Panc1 (cell line): ENCODE data around the gene KYNU. TPM values are rescaled to one million over a fixed set of nuclear protein-coding genes. Genes with fewer than 3 reads are reported as not detected.

Experiments used
- ATAC-seq: fragments of 200-7000 bp; cut with Tn5 transposase; 2 replicates; pipeline ENCODE4 v1.9.1; 2020; ENCODE audit warnings: mild to moderate bottlenecking, moderate library complexity
- BruUV-seq: library from RNA; stranded (reverse); fragments of 400-500 nt; replicated peaks from 2 replicates; lab custom pipeline; 2021; lab: Mats Ljungman, UMichigan
- CTCF ChIA-PET: fragments of 300-600 bp; sonication (Branson Sonifier 250); formaldehyde crosslinking; loops from one replicate; lab custom pipeline; 2022; ENCODE audit warnings: antibody characterized with exemption; lab: Charles Lee
- POLR2A ChIA-PET: fragments of 300-600 bp; sonication (Branson Sonifier 250); formaldehyde crosslinking; loops from one replicate; lab custom pipeline; 2022; ENCODE audit warnings: antibody characterized with exemption; lab: Charles Lee
- DNase-seq: peaks from one replicate; pipeline ENCODE4 v3.0.0-alpha.2; 2010; ENCODE audit warnings: low read depth, low spot score
- H3K27ac ChIP-seq: 2 replicates; pipeline ENCODE4 v1.5.1; 2011; ENCODE audit warnings: mild to moderate bottlenecking, low read length, inconsistent platforms
- H3K27me3 ChIP-seq: fragments of 200-500 bp; sonication (Bioruptor generic); 2 replicates; pipeline ENCODE4 v1.6.0; 2014; ENCODE audit warnings: low read length, inconsistent platforms; ENCODE audit not compliant: control insufficient read depth, insufficient read depth
- H3K36me3 ChIP-seq: fragments of 200-500 bp; sonication (Bioruptor generic); 2 replicates; pipeline ENCODE4 v1.5.1; 2014; ENCODE audit warnings: inconsistent platforms, mild to moderate bottlenecking, low read length, moderate library complexity; ENCODE audit not compliant: control insufficient read depth, insufficient read depth
- H3K4me1 ChIP-seq: 2 replicates; pipeline ENCODE4 v1.5.1; 2011; ENCODE audit warnings: inconsistent platforms, mild to moderate bottlenecking, low read length, moderate library complexity; ENCODE audit not compliant: control insufficient read depth, insufficient read depth
- H3K4me3 ChIP-seq, 2 experiments: 2 replicates each; pipeline ENCODE4 v1.5.1; 2011 to 2012; ENCODE audit warnings: low read depth in 2 of 2, low read length in 2 of 2, mild to moderate bottlenecking in 2 of 2, inconsistent platforms in 1 of 2, moderate library complexity in 1 of 2
- H3K9me3 ChIP-seq: fragments of 200-500 bp; sonication (Bioruptor generic); 2 replicates; pipeline ENCODE4 v1.5.1; 2014; ENCODE audit warnings: low read depth, mild to moderate bottlenecking, inconsistent platforms, low read length, moderate library complexity; ENCODE audit not compliant: control insufficient read depth, insufficient read depth
- POLR2AphosphoS5 ChIP-seq: IDR thresholded peaks from 2 replicates; pipeline ENCODE4 v1.6.1; 2012; ENCODE audit warnings: mild to moderate bottlenecking, low read depth, low read length, moderate library complexity
- REST ChIP-seq, 2 experiments: IDR thresholded peaks; 2 replicates each; pipeline ENCODE4 v1.6.1; 2011 to 2012; ENCODE audit warnings: low read depth in 2 of 2, control low read depth in 1 of 2, low read length in 1 of 2, mild to moderate bottlenecking in 1 of 2, moderate library complexity in 1 of 2; ENCODE audit not compliant: insufficient read depth in 1 of 2
- SIN3A ChIP-seq: IDR thresholded peaks from 2 replicates; pipeline ENCODE4 v1.6.1; 2012; ENCODE audit warnings: low read depth, mild to moderate bottlenecking, low read length, moderate library complexity, borderline replicate concordance; ENCODE audit not compliant: insufficient read depth
- TCF7L2 ChIP-seq: IDR thresholded peaks from 2 replicates; pipeline ENCODE4 v1.6.1; 2011; ENCODE audit warnings: mild to moderate bottlenecking, low read depth, low read length, inconsistent platforms
- in situ Hi-C: cut with HindIII; loops from 2 replicates; pipeline ENCODE4 v1.10.0; 2016; ENCODE audit warnings: low sequenced_read_pairs, low pct_unique_long_range_greater_than_20kb
- intact Hi-C: fragments of 100-400 bp; cut with micrococcal nuclease; formaldehyde crosslinking; loops from one replicate; pipeline ENCODE4 v1.10.0; 2022; ENCODE audit not compliant: unreplicated experiment
- total RNA-seq: library from RNA; stranded (reverse); gene quantifications from one replicate; pipeline ENCODE4 v1.2.1, GENCODE V29; 2021; ENCODE audit not compliant: unreplicated experiment
- TF ChIP-seq, protein P1 (sequence below): fragments of 450-650 bp; IDR thresholded peaks from 2 replicates; pipeline ENCODE4 v1.5.1; 2017; ENCODE audit warnings: mild to moderate bottlenecking

The KYNU gene
- total RNA-seq, 1 experiment from 2014 or later, result not detected

DNA sequence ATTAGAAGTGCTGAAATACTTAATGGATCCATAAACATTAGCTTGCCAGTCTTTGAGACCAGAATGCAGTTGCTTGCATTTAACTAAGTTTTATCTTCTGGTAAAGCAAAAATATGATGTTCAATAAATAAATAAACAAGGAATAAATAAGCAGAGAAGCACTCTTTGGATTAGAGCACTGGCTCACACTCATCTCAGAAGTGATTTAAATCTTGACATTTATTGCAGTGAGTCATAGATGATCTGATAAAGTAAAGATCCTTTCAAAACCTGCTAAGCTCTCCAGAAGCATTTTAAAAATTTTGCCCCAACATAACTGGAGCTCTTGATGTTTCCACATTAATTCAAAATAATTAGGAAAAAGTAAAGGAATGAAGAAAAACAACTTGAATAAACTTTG lies 66.8 kb downstream of the KYNU start:
- CTCF ChIA-PET, result no interaction called here
- H3K4me1 ChIP-seq, result peaks cover 5% of the 10 kb centered on the region; the same call in 1 of the 2 replicates
- ATAC-seq (peak; percentile 96), DNase-seq (peak; percentile 27)
- H3K27me3 ChIP-seq, result no peaks in the 10 kb centered on the region
- no TSS peak for BruUV-seq
- H3K36me3 ChIP-seq, result no peaks in the 10 kb centered on the region
- in situ Hi-C loops, result no loop called here
- intact Hi-C loops, result no loop called here
- peak; percentile 77 for TF ChIP-seq TCF7L2
- TF ChIP-seq, protein P1, sequence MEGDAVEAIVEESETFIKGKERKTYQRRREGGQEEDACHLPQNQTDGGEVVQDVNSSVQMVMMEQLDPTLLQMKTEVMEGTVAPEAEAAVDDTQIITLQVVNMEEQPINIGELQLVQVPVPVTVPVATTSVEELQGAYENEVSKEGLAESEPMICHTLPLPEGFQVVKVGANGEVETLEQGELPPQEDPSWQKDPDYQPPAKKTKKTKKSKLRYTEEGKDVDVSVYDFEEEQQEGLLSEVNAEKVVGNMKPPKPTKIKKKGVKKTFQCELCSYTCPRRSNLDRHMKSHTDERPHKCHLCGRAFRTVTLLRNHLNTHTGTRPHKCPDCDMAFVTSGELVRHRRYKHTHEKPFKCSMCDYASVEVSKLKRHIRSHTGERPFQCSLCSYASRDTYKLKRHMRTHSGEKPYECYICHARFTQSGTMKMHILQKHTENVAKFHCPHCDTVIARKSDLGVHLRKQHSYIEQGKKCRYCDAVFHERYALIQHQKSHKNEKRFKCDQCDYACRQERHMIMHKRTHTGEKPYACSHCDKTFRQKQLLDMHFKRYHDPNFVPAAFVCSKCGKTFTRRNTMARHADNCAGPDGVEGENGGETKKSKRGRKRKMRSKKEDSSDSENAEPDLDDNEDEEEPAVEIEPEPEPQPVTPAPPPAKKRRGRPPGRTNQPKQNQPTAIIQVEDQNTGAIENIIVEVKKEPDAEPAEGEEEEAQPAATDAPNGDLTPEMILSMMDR, result no peak
- POLR2A ChIA-PET, result no interaction called here
- H3K4me3 ChIP-seq, result no peak overlapping the region
- H3K27ac ChIP-seq, result no peak overlapping the region
- H3K9me3 ChIP-seq, result no peaks in the 10 kb centered on the region

DNA sequence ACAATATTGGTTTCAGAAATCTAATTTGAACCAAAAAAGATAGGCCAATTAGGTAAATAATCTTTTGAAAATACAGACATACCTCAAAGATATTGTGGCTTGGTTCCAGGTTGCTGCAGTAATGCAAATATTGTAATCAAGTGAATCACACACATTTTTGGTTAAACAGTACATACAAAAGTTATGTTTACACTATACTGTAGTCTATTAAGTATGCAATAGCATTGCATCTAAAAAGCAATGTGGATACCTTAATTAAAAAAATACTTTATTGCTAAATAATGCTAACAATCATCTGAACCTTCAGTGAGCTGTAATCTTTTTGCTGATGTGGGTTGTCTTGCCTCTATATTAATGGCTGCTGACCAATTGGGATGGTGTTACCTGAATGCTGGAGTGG lies 67.3 kb downstream of the KYNU start:
- Histone ChIP-seq H3K4me1 (peaks cover 5% of the 10 kb centered on the region; the same call in 1 of the 2 replicates), H3K4me3 (no peak overlapping the region), H3K36me3 (no peaks in the 10 kb centered on the region), H3K27ac (peak overlapping the region; percentile 8; the same call in 1 of the 2 replicates), H3K27me3 (no peaks in the 10 kb centered on the region), H3K9me3 (no peaks in the 10 kb centered on the region)
- BruUV-seq, result no TSS peak
- ATAC-seq, result peak; percentile 62
- DNase-seq, result no peak
- TF ChIP-seq SIN3A (no peak), TCF7L2 (no peak), POLR2AphosphoS5 (no peak), REST (IDR thresholded peaks at IDR 0.05; ENCODE audit: insufficient read depth in 1 of 2, low read depth in 2 of 2, low read length in 1 of 2) (no peak)
- TF ChIP-seq, protein P1, result no peak
- in situ Hi-C loops, result no loop called here
- ChIA-PET CTCF (no interaction called here), POLR2A (no interaction called here)
- intact Hi-C loops, result no loop called here
